A549 (cell line): ENCODE measurements around the gene GLO1. TPM values are rescaled to one million over a fixed set of nuclear protein-coding genes. Genes with fewer than 3 reads are reported as not detected.

ENCODE experiments used
- ATAC-seq, 2 experiments: fragments of 200-7000 bp in 1 of 2; fragments of >200 bp in 1 of 2; cut with Nextera tagmentation in 1 of 2; cut with Tn5 transposase in 1 of 2; 3 replicates each; pipeline versions ENCODE4 v1.8.0 to v1.9.1; 2018 to 2020; ENCODE audit warnings: mild to moderate bottlenecking in 1 of 2, moderate library complexity in 1 of 2
- CTCF ChIA-PET: fragments of 300-600 bp; sonication (Branson Sonifier 250); formaldehyde crosslinking; extraction: SDS; loops from one replicate; lab custom pipeline; 2021; ENCODE audit warnings: antibody characterized with exemption, inconsistent platforms; lab: Yijun Ruan, JAX
- POLR2A ChIA-PET: fragments of 350-600 bp; formaldehyde crosslinking; extraction: SDS; loops from one replicate; lab custom pipeline; 2021; ENCODE audit warnings: antibody characterized with exemption, inconsistent platforms; lab: Yijun Ruan, JAX
- DNase-seq, 2 experiments: peaks; one replicate each; pipeline versions ENCODE4 v3.0.0 to v3.0.0-alpha.2; 2011 to 2016; ENCODE audit warnings: low read depth in 1 of 2, low spot score in 1 of 2
- FAIRE-seq: peaks from 2 replicates; lab custom pipeline; 2011; peaks lifted over from hg19 to GRCh38; lab: Jason Lieb, UNC
- H3K27ac ChIP-seq, 2 experiments: fragments of >200 bp; sonication (Bioruptor Twin); formaldehyde crosslinking; 3 replicates each; pipeline ENCODE4 v1.5.1; 2016 to 2017
- H3K4me1 ChIP-seq: fragments of >200 bp; sonication (Bioruptor Twin); formaldehyde crosslinking; 3 replicates; pipeline ENCODE4 v1.6.1; 2016
- H3K4me2 ChIP-seq: fragments of >200 bp; sonication (Bioruptor Twin); formaldehyde crosslinking; 3 replicates; pipeline ENCODE4 v1.6.1; 2016
- H3K4me3 ChIP-seq: fragments of >200 bp; sonication (Bioruptor Twin); formaldehyde crosslinking; 3 replicates; pipeline ENCODE4 v1.5.1; 2016
- H3K9me3 ChIP-seq: fragments of >200 bp; sonication (Bioruptor Twin); formaldehyde crosslinking; 3 replicates; pipeline ENCODE4 v1.6.1; 2016
- CBX2 ChIP-seq: fragments of 200-600 bp; sonication (generic); IDR thresholded peaks from 2 replicates; pipeline ENCODE4 v1.6.1; 2016; ENCODE audit warnings: low read depth, mild to moderate bottlenecking, borderline replicate concordance
- CBX8 ChIP-seq: fragments of 200-600 bp; sonication (generic); IDR thresholded peaks from 2 replicates; pipeline ENCODE4 v1.6.1; 2016
- CHD2 ChIP-seq: fragments of 150-350 bp; IDR thresholded peaks from 2 replicates; pipeline ENCODE4 v1.6.1; 2014; ENCODE audit warnings: low read length; ENCODE audit not compliant: partially characterized antibody
- CHD4 ChIP-seq: fragments of 200-600 bp; sonication (generic); IDR thresholded peaks from 2 replicates; pipeline ENCODE4 v1.6.1; 2016; ENCODE audit warnings: antibody characterized with exemption, mild to moderate bottlenecking, borderline replicate concordance
- EHF ChIP-seq: fragments of 250-450 bp; sonication (Bioruptor Pico); IDR thresholded peaks from 2 replicates; pipeline ENCODE4 v1.5.0; 2020; ENCODE audit warnings: mild to moderate bottlenecking
- EHMT2 ChIP-seq: fragments of 200-600 bp; sonication (generic); IDR thresholded peaks from 2 replicates; pipeline ENCODE4 v1.6.1; 2016; ENCODE audit warnings: antibody characterized with exemption, low read depth, mild to moderate bottlenecking, moderate library complexity
- EP300 ChIP-seq, 2 experiments: fragments of >200 bp; sonication (Bioruptor Twin); formaldehyde crosslinking; IDR thresholded peaks; 2 replicates in 1 of 2; 3 replicates in 1 of 2; pipeline ENCODE4 v1.6.1; 2016 to 2017
- ESRRA ChIP-seq: fragments of 150-350 bp; IDR thresholded peaks from 2 replicates; pipeline ENCODE4 v1.6.1; 2014; ENCODE audit warnings: mild to moderate bottlenecking, low read length, borderline replicate concordance
- FOXS1 ChIP-seq: fragments of 250-450 bp; sonication (Bioruptor Pico); IDR thresholded peaks from 2 replicates; pipeline ENCODE4 v1.5.0; 2020; ENCODE audit warnings: mild to moderate bottlenecking, moderate library complexity
- GATA3 ChIP-seq: IDR thresholded peaks from 2 replicates; pipeline ENCODE4 v1.6.1; 2012; ENCODE audit warnings: borderline replicate concordance
- HDAC2 ChIP-seq: fragments of 200-600 bp; sonication (generic); IDR thresholded peaks from 2 replicates; pipeline ENCODE4 v1.6.1; 2016
- HEYL ChIP-seq: fragments of 250-450 bp; sonication (Bioruptor Pico); IDR thresholded peaks from 2 replicates; pipeline ENCODE4 v1.8.0; 2021; ENCODE audit warnings: mild to moderate bottlenecking, moderate library complexity
- HOXB5 ChIP-seq: fragments of 250-450 bp; sonication (Bioruptor Pico); IDR thresholded peaks from 2 replicates; pipeline ENCODE4 v1.5.0; 2020; ENCODE audit warnings: mild to moderate bottlenecking, moderate library complexity
- KDM5A ChIP-seq: fragments of 200-600 bp; sonication (generic); IDR thresholded peaks from 2 replicates; pipeline ENCODE4 v1.6.1; 2016; ENCODE audit warnings: antibody characterized with exemption, mild to moderate bottlenecking
- MAZ ChIP-seq: fragments of 150-350 bp; IDR thresholded peaks from 2 replicates; pipeline ENCODE4 v1.6.1; 2014; ENCODE audit warnings: antibody characterized with exemption, low read depth, low read length, borderline replicate concordance
- NPAS2 ChIP-seq: fragments of 250-450 bp; sonication (Bioruptor Pico); IDR thresholded peaks from 2 replicates; pipeline ENCODE4 v1.8.0; 2022; ENCODE audit warnings: mild to moderate bottlenecking, moderate library complexity, borderline replicate concordance
- NR3C1 ChIP-seq: fragments of >200 bp; sonication (Bioruptor Twin); formaldehyde crosslinking; IDR thresholded peaks from 3 replicates; pipeline ENCODE4 v1.6.1; 2017
- PHF8 ChIP-seq: fragments of 200-600 bp; sonication (generic); IDR thresholded peaks from 2 replicates; pipeline ENCODE4 v1.6.1; 2016; ENCODE audit warnings: low read depth, mild to moderate bottlenecking, antibody characterized with exemption, moderate library complexity, borderline replicate concordance
- POLR2AphosphoS2 ChIP-seq: conservative IDR thresholded peaks from 2 replicates; pipeline ENCODE4 v1.6.1; 2012; ENCODE audit warnings: low read length, improper control_type of control experiment, inconsistent platforms
- RAD21 ChIP-seq, 2 experiments: fragments of >200 bp in 1 of 2; sonication (Bioruptor Twin) in 1 of 2; formaldehyde crosslinking in 1 of 2; IDR thresholded peaks in 1 of 2; conservative IDR thresholded peaks in 1 of 2; 2 replicates in 1 of 2; 3 replicates in 1 of 2; pipeline ENCODE4 v1.6.1; 2012 to 2018; ENCODE audit warnings: inconsistent platforms in 1 of 2
- RCOR1 ChIP-seq: fragments of 150-350 bp; IDR thresholded peaks from 2 replicates; pipeline ENCODE4 v1.6.1; 2014; ENCODE audit warnings: antibody characterized with exemption, low read length, low read depth
- RFX5 ChIP-seq: fragments of 450-650 bp; IDR thresholded peaks from 2 replicates; pipeline ENCODE4 v1.7.1; 2014; ENCODE audit warnings: antibody characterized with exemption, mild to moderate bottlenecking, moderate library complexity
- RNF2 ChIP-seq: fragments of 200-600 bp; sonication (generic); IDR thresholded peaks from 2 replicates; pipeline ENCODE4 v1.6.1; 2016; ENCODE audit warnings: low read depth, mild to moderate bottlenecking, antibody characterized with exemption, moderate library complexity, borderline replicate concordance
- SREBF2 ChIP-seq: fragments of 450-650 bp; IDR thresholded peaks from 2 replicates; pipeline ENCODE4 v1.6.1; 2014; ENCODE audit warnings: mild to moderate bottlenecking, moderate library complexity
- ZNF302 ChIP-seq: fragments of 250-450 bp; sonication (Bioruptor Pico); IDR thresholded peaks from 2 replicates; pipeline ENCODE4 v1.9.0; 2021; ENCODE audit warnings: inconsistent platforms, mild to moderate bottlenecking, moderate library complexity
- WGBS: methylation state at CpG from one replicate; pipeline ENCODE4 v1.1.6; 2017; ENCODE audit errors: missing lambda C conversion rate; 5-methylcytosine and 5-hydroxymethylcytosine counted together
- polyA plus RNA-seq, 4 experiments: library from polyadenylated mRNA; depleted of rRNA in 3 of 4; stranded (reverse); fragments of >200 nt; fragmentation: RNase III in 1 of 4; extraction: RNeasy Plus Mini Kit Qiagen cat#74134 plus additional on column Dnase treatment in 1 of 4; gene quantifications; 2 replicates in 3 of 4; 3 replicates in 1 of 4; pipeline ENCODE4 v1.2.3, GENCODE V29; 2011 to 2017
- TF ChIP-seq, protein P1 (sequence below): IDR thresholded peaks from 2 replicates; pipeline ENCODE4 v1.6.1; 2012
- TF ChIP-seq, protein P2 (sequence below): fragments of 150-350 bp; IDR thresholded peaks from 2 replicates; pipeline ENCODE4 v1.6.1; 2014; ENCODE audit warnings: low read depth, mild to moderate bottlenecking, low read length
- TF ChIP-seq, protein P3 (sequence below): fragments of 200-600 bp; sonication (generic); IDR thresholded peaks from 2 replicates; pipeline ENCODE4 v1.6.1; 2016; ENCODE audit warnings: antibody characterized with exemption, mild to moderate bottlenecking, moderate library complexity

GLO1 gene
- polyA plus RNA-seq, 2 of the 4 experiments (the other 2 are of a cell fraction) = 105 to 128 TPM

DNA sequence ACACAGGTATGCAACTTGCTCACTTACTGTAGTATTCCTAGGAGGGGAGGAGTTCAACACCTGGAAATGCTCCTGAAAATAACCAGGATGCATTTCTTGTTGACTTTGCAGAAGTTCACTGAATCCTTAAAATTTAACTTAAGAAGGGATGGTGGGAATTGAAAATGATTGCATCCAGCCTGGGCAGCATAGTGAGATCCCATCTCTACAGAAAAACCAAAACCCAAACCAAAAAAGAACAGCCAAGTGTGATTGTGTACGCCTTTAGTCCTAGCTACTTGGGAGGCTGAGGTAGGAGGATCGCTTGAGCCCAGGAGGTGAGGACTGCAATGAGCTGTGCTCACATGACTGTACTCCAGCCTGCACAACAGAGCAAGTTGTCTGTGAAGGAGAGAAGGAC is 13.9 kb upstream of the GLO1 start (continued):
- TF ChIP-seq, protein P1, sequence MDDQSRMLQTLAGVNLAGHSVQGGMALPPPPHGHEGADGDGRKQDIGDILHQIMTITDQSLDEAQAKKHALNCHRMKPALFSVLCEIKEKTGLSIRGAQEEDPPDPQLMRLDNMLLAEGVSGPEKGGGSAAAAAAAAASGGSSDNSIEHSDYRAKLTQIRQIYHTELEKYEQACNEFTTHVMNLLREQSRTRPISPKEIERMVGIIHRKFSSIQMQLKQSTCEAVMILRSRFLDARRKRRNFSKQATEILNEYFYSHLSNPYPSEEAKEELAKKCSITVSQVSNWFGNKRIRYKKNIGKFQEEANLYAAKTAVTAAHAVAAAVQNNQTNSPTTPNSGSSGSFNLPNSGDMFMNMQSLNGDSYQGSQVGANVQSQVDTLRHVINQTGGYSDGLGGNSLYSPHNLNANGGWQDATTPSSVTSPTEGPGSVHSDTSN = no peak
- no peak for TF ChIP-seq GATA3
- no peak for TF ChIP-seq RAD21 (conservative IDR thresholded peaks at IDR 0.05 in 1 of 2, IDR thresholded peaks at IDR 0.05 in 1 of 2)

- Histone ChIP-seq H3K4me3 (no peak within 1 kb of the TSS), H3K27ac (no peak within 1 kb of the TSS), H3K4me1 (no peaks in the 10 kb centered on the region), H3K9me3 (no peaks in the 10 kb centered on the region), H3K4me2 (peak within 1 kb of the TSS; percentile 32; the same call in 1 of the 3 replicates)
- POLR2A ChIA-PET = no interaction called here
- no peak for FAIRE-seq
- WGBS = 64% methylated on average over 11 of the region's 44 CpGs
- no peak; a peak in 1 of 6 replicates for ATAC-seq
- no peak for TF ChIP-seq RNF2
- TF ChIP-seq RCOR1 = no peak
- no peak for TF ChIP-seq ZNF302 (CRISPR knock-in tag)
- no peak for TF ChIP-seq SREBF2
- TF ChIP-seq ESRRA = no peak
- TF ChIP-seq MAZ = no peak
- TF ChIP-seq, protein P1 = no peak
- no peak for TF ChIP-seq EHF (CRISPR knock-in tag)
- no peak for TF ChIP-seq HOXB5
- no peak for TF ChIP-seq NR3C1
- no peak for TF ChIP-seq HEYL (CRISPR knock-in tag)
- TF ChIP-seq EP300 (IDR thresholded peaks at IDR 0.05) = no peak
- no peak for TF ChIP-seq KDM5A
- TF ChIP-seq CBX2 = no peak
- no peak for TF ChIP-seq RAD21 (conservative IDR thresholded peaks at IDR 0.05 in 1 of 2, IDR thresholded peaks at IDR 0.05 in 1 of 2)
- TF ChIP-seq FOXS1 (CRISPR knock-in tag) = no peak
- CTCF ChIA-PET = no interaction called here
- no peak for DNase-seq
Measured at GRCh38 chr6:38715016-38715689, 12.2 kb upstream of the GLO1 start, which contains the start of gene DNAH8. Gene DNAH8, plus strand, starts transcription at chr6:38715311. Its CDS starts 7,499 bp downstream, at chr6:38722810.

DNA sequence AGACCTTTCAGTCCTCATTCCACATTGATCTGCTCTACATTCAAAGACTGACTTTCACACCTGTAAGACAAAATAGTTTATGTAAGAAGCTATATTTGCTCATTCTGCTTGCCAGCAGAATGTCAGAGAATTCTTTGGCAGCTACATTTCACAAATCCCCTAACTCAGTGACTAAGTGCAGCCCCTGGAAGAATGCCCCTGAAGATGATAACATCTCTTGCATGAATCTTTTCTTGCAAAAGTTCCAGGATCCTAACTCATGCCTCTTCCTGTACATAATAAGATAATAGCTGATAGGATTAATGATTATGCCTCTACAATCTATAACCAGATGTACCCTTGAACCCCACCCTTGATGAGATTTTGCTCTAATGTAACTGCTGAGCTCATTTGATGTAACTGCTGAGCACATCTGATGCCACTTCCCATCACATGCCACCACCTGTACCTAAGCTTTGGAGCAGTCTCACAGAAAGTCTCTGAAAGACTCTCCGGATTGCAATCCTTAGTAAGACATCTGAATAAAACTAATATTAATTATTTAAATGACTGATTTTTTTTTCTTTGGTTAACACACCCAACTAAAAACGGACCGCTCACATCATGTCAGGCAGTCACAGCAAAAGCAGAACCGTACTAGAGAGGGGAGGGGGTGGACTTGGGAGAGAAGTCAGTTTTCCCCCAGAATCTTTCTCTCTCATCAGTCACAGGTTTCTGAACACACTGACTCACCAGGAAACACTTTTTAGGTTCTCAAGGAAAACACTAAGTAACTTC is 11.5 kb upstream of the GLO1 start:
- no peak for ATAC-seq
- no peak overlapping the region for H3K27ac ChIP-seq
- POLR2A ChIA-PET = no interaction called here
- H3K4me1 ChIP-seq = no peaks in the 10 kb centered on the region
- WGBS = 49% methylated on average over 4 of the region's 4 CpGs
- no peak for FAIRE-seq
- H3K4me3 ChIP-seq = no peak overlapping the region
- CTCF ChIA-PET = no interaction called here
- DNase-seq = no peak
- no peak overlapping the region for H3K4me2 ChIP-seq
- no peaks in the 10 kb centered on the region for H3K9me3 ChIP-seq
- TF ChIP-seq EHMT2 (no peak), CBX8 (no peak), RFX5 (no peak), PHF8 (no peak), GATA3 (no peak), POLR2AphosphoS2 (no peak), CHD4 (no peak), RCOR1 (no peak), CHD2 (no peak), NPAS2 (no peak), HOXB5 (no peak), HDAC2 (no peak)
- TF ChIP-seq, protein P2, sequence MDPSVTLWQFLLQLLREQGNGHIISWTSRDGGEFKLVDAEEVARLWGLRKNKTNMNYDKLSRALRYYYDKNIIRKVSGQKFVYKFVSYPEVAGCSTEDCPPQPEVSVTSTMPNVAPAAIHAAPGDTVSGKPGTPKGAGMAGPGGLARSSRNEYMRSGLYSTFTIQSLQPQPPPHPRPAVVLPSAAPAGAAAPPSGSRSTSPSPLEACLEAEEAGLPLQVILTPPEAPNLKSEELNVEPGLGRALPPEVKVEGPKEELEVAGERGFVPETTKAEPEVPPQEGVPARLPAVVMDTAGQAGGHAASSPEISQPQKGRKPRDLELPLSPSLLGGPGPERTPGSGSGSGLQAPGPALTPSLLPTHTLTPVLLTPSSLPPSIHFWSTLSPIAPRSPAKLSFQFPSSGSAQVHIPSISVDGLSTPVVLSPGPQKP = no peak
- TF ChIP-seq, protein P3, sequence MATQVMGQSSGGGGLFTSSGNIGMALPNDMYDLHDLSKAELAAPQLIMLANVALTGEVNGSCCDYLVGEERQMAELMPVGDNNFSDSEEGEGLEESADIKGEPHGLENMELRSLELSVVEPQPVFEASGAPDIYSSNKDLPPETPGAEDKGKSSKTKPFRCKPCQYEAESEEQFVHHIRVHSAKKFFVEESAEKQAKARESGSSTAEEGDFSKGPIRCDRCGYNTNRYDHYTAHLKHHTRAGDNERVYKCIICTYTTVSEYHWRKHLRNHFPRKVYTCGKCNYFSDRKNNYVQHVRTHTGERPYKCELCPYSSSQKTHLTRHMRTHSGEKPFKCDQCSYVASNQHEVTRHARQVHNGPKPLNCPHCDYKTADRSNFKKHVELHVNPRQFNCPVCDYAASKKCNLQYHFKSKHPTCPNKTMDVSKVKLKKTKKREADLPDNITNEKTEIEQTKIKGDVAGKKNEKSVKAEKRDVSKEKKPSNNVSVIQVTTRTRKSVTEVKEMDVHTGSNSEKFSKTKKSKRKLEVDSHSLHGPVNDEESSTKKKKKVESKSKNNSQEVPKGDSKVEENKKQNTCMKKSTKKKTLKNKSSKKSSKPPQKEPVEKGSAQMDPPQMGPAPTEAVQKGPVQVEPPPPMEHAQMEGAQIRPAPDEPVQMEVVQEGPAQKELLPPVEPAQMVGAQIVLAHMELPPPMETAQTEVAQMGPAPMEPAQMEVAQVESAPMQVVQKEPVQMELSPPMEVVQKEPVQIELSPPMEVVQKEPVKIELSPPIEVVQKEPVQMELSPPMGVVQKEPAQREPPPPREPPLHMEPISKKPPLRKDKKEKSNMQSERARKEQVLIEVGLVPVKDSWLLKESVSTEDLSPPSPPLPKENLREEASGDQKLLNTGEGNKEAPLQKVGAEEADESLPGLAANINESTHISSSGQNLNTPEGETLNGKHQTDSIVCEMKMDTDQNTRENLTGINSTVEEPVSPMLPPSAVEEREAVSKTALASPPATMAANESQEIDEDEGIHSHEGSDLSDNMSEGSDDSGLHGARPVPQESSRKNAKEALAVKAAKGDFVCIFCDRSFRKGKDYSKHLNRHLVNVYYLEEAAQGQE = no peak
